Fibroblast of mammary gland (primary cell): ENCODE data around the gene RTN4R.
"Not testable (repeated sequence)": the region's sequence is repeated elsewhere in the genome, so short reads cannot be mapped to it uniquely, and the experiment has no call there.

Experiments
- DNase-seq: peaks from one replicate; pipeline ENCODE4 v3.0.0-alpha.2; 2010; ENCODE audit warnings: low read depth
- H3K4me3 ChIP-seq: 2 replicates; pipeline ENCODE4 v1.5.1; 2011; ENCODE audit warnings: low read depth, mild to moderate bottlenecking, low read length, moderate library complexity; ENCODE audit not compliant: control insufficient read depth
- CTCF ChIP-seq: conservative IDR thresholded peaks from 2 replicates; pipeline ENCODE4 v1.5.1; 2011; ENCODE audit warnings: low read depth, low read length, inconsistent platforms; ENCODE audit not compliant: control insufficient read depth, insufficient read depth

The RTN4R gene

GRCh38 chr22:20272174-20272573 lies 4.1 kb upstream of the RTN4R start:
- no peak overlapping the region for H3K4me3 ChIP-seq
- no peak for DNase-seq
- no peak for TF ChIP-seq CTCF

GRCh38 chr22:20271114-20271994 lies 3.2 kb upstream of the RTN4R start:
- no peak overlapping the region for H3K4me3 ChIP-seq
- DNase-seq = no peak
- no peak for TF ChIP-seq CTCF

- DNase-seq = not testable (repeated sequence)
Observed at GRCh38 chr22:20270190-20271113, 2.3 kb upstream of the RTN4R start.

GRCh38 chr22:20269673-20270072 lies 1.6 kb upstream of the RTN4R start:
- DNase-seq, H3K4me3 ChIP-seq: not testable (repeated sequence)

More at GRCh38 chr22:20270190-20271113, 2.3 kb upstream of the RTN4R start:
- H3K4me3 ChIP-seq = not testable (repeated sequence)

- not testable (repeated sequence) for H3K4me3 ChIP-seq, DNase-seq
Observed at GRCh38 chr22:20269201-20269600, 1.1 kb upstream of the RTN4R start.

- no peak for DNase-seq
- TF ChIP-seq CTCF = no peak
- no peak overlapping the region for H3K4me3 ChIP-seq
Observed at GRCh38 chr22:20267441-20268278, 458 bp downstream of the RTN4R start.

GRCh38 chr22:20266667-20267440 lies 1.3 kb downstream of the RTN4R start:
- not testable (repeated sequence) for DNase-seq, H3K4me3 ChIP-seq

- not testable (repeated sequence) for H3K4me3 ChIP-seq, DNase-seq
Observed at GRCh38 chr22:20265772-20266666, 2.1 kb downstream of the RTN4R start.
